OCI-LY7 (cell line): Measurements from ENCODE around the gene PCCA.

Source experiments
- CTCF ChIP-seq: fragments of 200-600 bp; sonication (generic); conservative IDR thresholded peaks from 2 replicates; pipeline ENCODE4 v1.5.1; 2014; ENCODE audit warnings: mild to moderate bottlenecking, antibody characterized with exemption, low read length, moderate library complexity, mixed read lengths
- EZH2phosphoT487 ChIP-seq: fragments of 200-600 bp; sonication (generic); IDR thresholded peaks from 2 replicates; pipeline ENCODE4 v1.6.1; 2018; ENCODE audit warnings: low read depth, borderline replicate concordance, mild to moderate bottlenecking, mixed run types, antibody characterized with exemption, low read length, moderate library complexity, mixed read lengths

- TF ChIP-seq CTCF (no peak), EZH2phosphoT487 (no peak)
Observed at GRCh38 chr13:100484702-100485101, 395.8 kb downstream of the PCCA start.
